Caco-2 (cell line): ENCODE measurements around the gene DPF1. TPM values are rescaled to one million over a fixed set of nuclear protein-coding genes. Genes with fewer than 3 reads are reported as not detected.
A peak's percentile ranks its signal among the peaks of the same experiment; 100 is the strongest.

Experiments used
- BruUV-seq: library from RNA; stranded (reverse); fragments of 400-500 nt; replicated peaks from 2 replicates; lab custom pipeline; 2021; lab: Mats Ljungman, UMichigan
- CTCF ChIA-PET: fragments of 300-600 bp; sonication (Branson Sonifier 250); formaldehyde crosslinking; loops from one replicate; lab custom pipeline; 2022; ENCODE audit warnings: antibody characterized with exemption; lab: Charles Lee
- POLR2A ChIA-PET: fragments of 300-600 bp; sonication (Branson Sonifier 250); formaldehyde crosslinking; loops from one replicate; lab custom pipeline; 2022; ENCODE audit warnings: antibody characterized with exemption; lab: Charles Lee
- DNase-seq, 2 experiments: peaks; one replicate each; pipeline versions ENCODE4 v3.0.0 to v3.0.0-alpha.2; 2020 to 2022
- H3K27me3 ChIP-seq: replicated peaks from 2 replicates; pipeline ENCODE4 v1.6.0; 2011; ENCODE audit warnings: low read length; ENCODE audit not compliant: control insufficient read depth, insufficient read depth
- H3K36me3 ChIP-seq: 2 replicates; pipeline ENCODE4 v1.5.1; 2011; ENCODE audit warnings: low read length; ENCODE audit not compliant: control insufficient read depth, insufficient read depth
- H3K4me1 ChIP-seq: fragments of 250-450 bp; sonication (Bioruptor Pico); 2 replicates; pipeline ENCODE4 v1.5.1; 2020; ENCODE audit warnings: mild to moderate bottlenecking
- H3K4me3 ChIP-seq: 2 replicates; pipeline ENCODE4 v1.5.1; 2011; ENCODE audit warnings: low read depth, mild to moderate bottlenecking, control low read depth, low read length
- H3K9me3 ChIP-seq: fragments of 250-450 bp; sonication (Bioruptor Pico); 2 replicates; pipeline ENCODE4 v1.5.1; 2020; ENCODE audit warnings: mild to moderate bottlenecking, moderate library complexity
- H3K27ac Mint-ChIP-seq: one replicate; pipeline ENCODE4 v1.8.0; 2022; ENCODE audit warnings: mixed read lengths; ENCODE audit not compliant: unreplicated experiment
- H3K27me3 Mint-ChIP-seq: one replicate; pipeline ENCODE4 v1.8.0; 2022; ENCODE audit warnings: mixed read lengths; ENCODE audit not compliant: insufficient read depth, unreplicated experiment
- H3K36me3 Mint-ChIP-seq: one replicate; pipeline ENCODE4 v1.8.0; 2022; ENCODE audit warnings: mild to moderate bottlenecking, mixed read lengths; ENCODE audit not compliant: insufficient read depth, unreplicated experiment
- H3K4me1 Mint-ChIP-seq: one replicate; pipeline ENCODE4 v1.8.0; 2022; ENCODE audit warnings: low read depth, mixed read lengths; ENCODE audit not compliant: unreplicated experiment
- H3K4me3 Mint-ChIP-seq: one replicate; pipeline ENCODE4 v1.8.0; 2022; ENCODE audit warnings: mild to moderate bottlenecking, moderate library complexity, mixed read lengths; ENCODE audit not compliant: unreplicated experiment
- H3K9me3 Mint-ChIP-seq: one replicate; pipeline ENCODE4 v1.8.0; 2022; ENCODE audit warnings: mixed read lengths; ENCODE audit not compliant: unreplicated experiment
- CTCF ChIP-seq, 2 experiments: fragments of 200-600 bp in 1 of 2; IDR thresholded peaks; 1 replicate in 1 of 2; 2 replicates in 1 of 2; pipeline versions ENCODE4 v1.5.1 to v1.8.0; 2011 to 2022; ENCODE audit warnings: antibody characterized with exemption in 1 of 2, control low read depth in 1 of 2, inconsistent platforms in 1 of 2, low read depth in 1 of 2, low read length in 1 of 2, mild to moderate bottlenecking in 1 of 2, moderate library complexity in 1 of 2; ENCODE audit not compliant: insufficient read depth in 1 of 2, severe bottlenecking in 1 of 2, unreplicated experiment in 1 of 2
- intact Hi-C: fragments of 100-400 bp; cut with micrococcal nuclease; formaldehyde crosslinking; loops from one replicate; pipeline ENCODE4 v1.10.0; 2022; ENCODE audit not compliant: unreplicated experiment
- total RNA-seq: library from RNA; stranded (reverse); gene quantifications from 2 replicates; pipeline ENCODE4 v1.2.3, GENCODE V29; 2022

The DPF1 gene
- total RNA-seq, 1 experiment from 2014 or later = 5.0 TPM

GRCh38 chr19:38196948-38197656 lies 26.9 kb downstream of the DPF1 start:
- Mint-ChIP-seq H3K27ac (no peak overlapping the region), H3K36me3 (peaks cover 82% of the 10 kb centered on the region), H3K9me3 (no peaks in the 10 kb centered on the region), H3K4me1 (no peaks in the 10 kb centered on the region), H3K27me3 (no peaks in the 10 kb centered on the region), H3K4me3 (no peak overlapping the region)
- no peak overlapping the region for H3K4me3 ChIP-seq
- H3K27me3 ChIP-seq = no peaks in the 10 kb centered on the region
- H3K4me1 ChIP-seq = no peaks in the 10 kb centered on the region
- DNase-seq = no peak
- H3K9me3 ChIP-seq = no peaks in the 10 kb centered on the region
- intact Hi-C loops = no loop called here
- TF ChIP-seq CTCF (IDR thresholded peaks at IDR 0.05; ENCODE audit: insufficient read depth in 1 of 2, low read depth in 1 of 2, low read length in 1 of 2, severe bottlenecking in 1 of 2, unreplicated experiment in 1 of 2) = no peak
- BruUV-seq = no TSS peak
- ChIA-PET CTCF (no interaction called here), POLR2A (no interaction called here)
- peaks cover 14% of the 10 kb centered on the region for H3K36me3 ChIP-seq

- no peak overlapping the region for H3K27ac Mint-ChIP-seq
- Histone ChIP-seq H3K4me3 (no peak overlapping the region), H3K27me3 (no peaks in the 10 kb centered on the region), H3K9me3 (no peaks in the 10 kb centered on the region), H3K4me1 (no peaks in the 10 kb centered on the region), H3K36me3 (peaks cover 11% of the 10 kb centered on the region)
- peaks cover 80% of the 10 kb centered on the region for H3K36me3 Mint-ChIP-seq
- H3K9me3 Mint-ChIP-seq = no peaks in the 10 kb centered on the region
- CTCF ChIA-PET = no interaction called here
- no peaks in the 10 kb centered on the region for H3K27me3 Mint-ChIP-seq
- no TSS peak for BruUV-seq
- no peak for DNase-seq
- intact Hi-C loops = no loop called here
- no peaks in the 10 kb centered on the region for H3K4me1 Mint-ChIP-seq
- no peak overlapping the region for H3K4me3 Mint-ChIP-seq
- POLR2A ChIA-PET = no interaction called here
- no peak for TF ChIP-seq CTCF (IDR thresholded peaks at IDR 0.05; ENCODE audit: insufficient read depth in 1 of 2, low read depth in 1 of 2, low read length in 1 of 2, severe bottlenecking in 1 of 2, unreplicated experiment in 1 of 2)
Observed at GRCh38 chr19:38196245-38196837, 27.7 kb downstream of the DPF1 start.

GRCh38 chr19:38195237-38195636 lies 28.8 kb downstream of the DPF1 start:
- no peak for TF ChIP-seq CTCF (IDR thresholded peaks at IDR 0.05; ENCODE audit: insufficient read depth in 1 of 2, low read depth in 1 of 2, low read length in 1 of 2, severe bottlenecking in 1 of 2, unreplicated experiment in 1 of 2)
- Mint-ChIP-seq H3K36me3 (peaks cover 79% of the 10 kb centered on the region), H3K4me3 (no peak overlapping the region), H3K9me3 (no peaks in the 10 kb centered on the region), H3K4me1 (no peaks in the 10 kb centered on the region), H3K27ac (peak overlapping the region; percentile 77), H3K27me3 (no peaks in the 10 kb centered on the region)
- BruUV-seq = no TSS peak
- H3K9me3 ChIP-seq = no peaks in the 10 kb centered on the region
- H3K36me3 ChIP-seq = peaks cover 11% of the 10 kb centered on the region
- no peaks in the 10 kb centered on the region for H3K4me1 ChIP-seq
- no peak overlapping the region for H3K4me3 ChIP-seq
- no peak for DNase-seq
- H3K27me3 ChIP-seq = no peaks in the 10 kb centered on the region
- POLR2A ChIA-PET = no interaction called here
- CTCF ChIA-PET = no interaction called here
- intact Hi-C loops = no loop called here
